ENCODE measurements around the gene TGM3.

- TF ChIP-seq RAD21 (IDR thresholded peaks at IDR 0.05; ENCODE audit: insufficient read depth, low read depth, low read length) (no peak), POLR2AphosphoS5 (IDR thresholded peaks at IDR 0.05; ENCODE audit: low read length) (no peak), POU2F2 (IDR thresholded peaks at IDR 0.05; ENCODE audit: borderline replicate concordance, low read depth, low read length) (no peak), CHD2 (IDR thresholded peaks at IDR 0.05; ENCODE audit: borderline replicate concordance, low read depth, low read length) (no peak)
Observed at GRCh38 chr20:2346188-2346587, 50.4 kb downstream of the TGM3 start.

All from GM12878 (cell line).